Right hindlimb (tissue), 1 donor: ENCODE results near the gene SAMD1.

Experiments
- DNase-seq: peaks from one replicate; pipeline ENCODE4 v3.0.0-alpha.2; 2018

SAMD1 gene

DNA sequence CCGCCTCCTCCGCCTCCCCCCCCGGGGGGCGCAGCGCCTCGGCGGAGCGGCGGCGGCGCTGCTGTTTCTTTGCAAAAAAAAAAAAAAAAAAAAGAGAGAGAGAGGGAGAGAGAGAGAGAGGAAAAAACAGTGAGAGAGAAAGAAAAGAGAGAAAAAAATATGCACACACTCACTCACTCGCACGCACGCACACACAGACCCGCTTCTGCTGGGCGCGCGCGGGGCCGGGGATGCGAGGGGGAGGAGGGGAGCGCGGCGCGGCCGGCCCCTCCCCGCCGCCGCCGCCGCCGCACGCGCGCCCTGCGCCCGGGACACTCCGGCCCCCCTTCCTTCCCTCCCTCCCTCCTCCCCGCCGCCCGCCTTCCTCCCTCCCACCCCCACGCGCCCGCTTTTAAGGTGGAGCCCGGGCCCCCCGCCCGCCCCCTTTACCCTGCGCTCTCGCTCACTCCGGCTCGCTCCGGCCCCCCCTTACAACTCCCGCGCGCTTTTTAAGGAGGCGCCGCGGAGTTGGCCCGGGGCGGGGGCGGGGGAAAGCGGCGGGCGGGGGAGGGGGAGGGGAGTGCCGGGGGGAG lies at the start of gene SAMD1:
Gene SAMD1, minus strand, starts transcription at position 243 of the 572 bp plus-strand sequence.
- peak; percentile 95 for DNase-seq

GRCh38 chr19:14139944-14140343 lies 49.4 kb upstream of the SAMD1 start:
- DNase-seq: no peak

DNA sequence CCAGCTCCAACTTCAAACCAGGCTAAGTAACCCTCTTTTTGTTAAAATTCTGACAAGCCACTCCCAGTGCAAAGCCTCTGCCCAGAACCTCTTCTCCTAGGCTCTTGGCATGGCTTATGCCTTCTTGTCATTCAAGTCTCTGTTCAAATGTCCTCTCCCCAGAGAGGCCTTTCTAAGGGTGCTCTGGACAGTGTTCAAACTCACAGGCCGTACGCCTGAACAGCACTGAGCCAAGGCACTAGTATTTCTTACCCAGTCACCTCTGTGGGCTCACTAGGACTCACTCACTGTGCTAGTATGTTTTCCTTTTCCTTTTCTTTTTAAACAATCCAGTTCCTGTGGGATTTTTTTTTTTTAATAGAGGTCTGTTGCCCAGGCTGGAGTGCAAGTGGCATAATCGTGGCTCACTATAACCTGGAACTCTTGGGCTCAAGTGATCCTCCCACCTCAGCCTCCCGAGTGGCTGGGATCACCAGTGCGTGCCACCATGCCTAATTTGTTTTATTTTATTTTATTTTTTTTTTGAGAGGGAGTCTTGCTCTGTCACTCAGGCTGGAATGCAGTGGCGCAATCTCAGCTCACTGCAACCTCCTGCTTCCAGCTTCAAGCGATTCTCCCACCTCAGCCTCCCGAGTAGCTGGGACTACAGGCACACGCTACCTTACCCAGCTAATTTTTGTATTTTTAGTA lies 48.2 kb upstream of the SAMD1 start:
- DNase-seq: no peak

- DNase-seq: peak; percentile 100
Observed at GRCh38 chr19:14136509-14137281, 46.1 kb upstream of the SAMD1 start, which contains the start of gene ASF1B. TSS of gene ASF1B (minus strand) at chr19:14136589. CDS start at chr19:14136456, 133 bp downstream.

GRCh38 chr19:14135985-14136508 lies 45.5 kb upstream of the SAMD1 start:
- no peak for DNase-seq

DNA sequence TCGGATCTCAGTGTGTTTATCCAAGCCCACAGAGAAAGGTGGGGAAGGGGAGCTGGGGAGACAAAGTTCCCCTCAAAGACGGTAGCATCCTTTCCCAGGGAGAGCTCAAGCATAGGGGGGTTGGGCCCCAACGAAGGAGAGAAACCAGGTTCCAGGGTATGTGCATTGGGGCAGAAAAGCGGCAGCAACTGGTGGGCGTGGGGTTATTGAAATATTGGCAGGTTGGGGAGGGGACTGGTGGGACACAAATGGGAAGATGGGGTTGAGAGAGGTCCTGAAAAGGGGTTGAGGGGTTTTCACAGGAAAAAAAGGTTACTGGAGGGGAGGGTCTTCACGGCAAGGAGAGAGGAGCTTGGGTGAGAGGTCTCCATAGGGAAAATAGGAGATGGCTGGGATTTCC lies 44.8 kb upstream of the SAMD1 start:
- DNase-seq: no peak

- DNase-seq: no peak
Observed at GRCh38 chr19:14127929-14128509, 37.5 kb upstream of the SAMD1 start.

GRCh38 chr19:14127176-14127575 lies 36.6 kb upstream of the SAMD1 start:
- no peak for DNase-seq

DNA sequence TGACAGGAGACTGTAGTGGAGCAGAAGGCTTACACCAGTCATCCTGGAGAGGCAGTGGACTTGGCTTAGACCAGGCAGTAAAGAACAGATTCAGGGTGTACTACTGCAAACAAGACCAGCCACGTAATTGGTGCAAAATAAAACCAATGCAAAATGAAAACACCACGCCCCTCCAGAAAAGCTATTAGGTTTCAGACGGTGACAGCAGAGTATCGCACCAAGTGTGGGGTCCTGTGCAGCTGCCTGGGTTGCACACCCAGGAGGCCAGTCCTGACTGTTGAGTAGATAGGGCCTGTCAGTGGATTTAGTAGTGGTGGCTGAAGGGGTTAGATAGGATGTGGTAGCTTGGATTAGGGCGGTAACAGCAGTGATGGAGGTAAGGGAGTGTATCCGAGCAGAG lies 32.4 kb upstream of the SAMD1 start:
- DNase-seq: no peak

DNA sequence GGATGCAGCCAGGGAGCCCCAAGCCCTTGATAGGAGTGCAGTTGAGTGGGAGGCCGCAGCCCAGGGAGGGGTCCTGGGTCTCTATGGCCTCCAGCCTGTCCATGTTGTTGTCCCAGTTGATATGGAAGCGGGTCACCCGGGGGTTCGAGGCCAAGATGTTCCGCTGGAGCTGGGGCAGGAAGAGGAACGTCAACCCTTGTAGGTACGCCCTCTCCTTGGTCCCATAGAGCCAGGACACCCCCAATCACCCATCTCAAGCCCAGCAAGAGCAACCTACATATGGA lies 29.9 kb upstream of the SAMD1 start:
- no peak for DNase-seq

DNA sequence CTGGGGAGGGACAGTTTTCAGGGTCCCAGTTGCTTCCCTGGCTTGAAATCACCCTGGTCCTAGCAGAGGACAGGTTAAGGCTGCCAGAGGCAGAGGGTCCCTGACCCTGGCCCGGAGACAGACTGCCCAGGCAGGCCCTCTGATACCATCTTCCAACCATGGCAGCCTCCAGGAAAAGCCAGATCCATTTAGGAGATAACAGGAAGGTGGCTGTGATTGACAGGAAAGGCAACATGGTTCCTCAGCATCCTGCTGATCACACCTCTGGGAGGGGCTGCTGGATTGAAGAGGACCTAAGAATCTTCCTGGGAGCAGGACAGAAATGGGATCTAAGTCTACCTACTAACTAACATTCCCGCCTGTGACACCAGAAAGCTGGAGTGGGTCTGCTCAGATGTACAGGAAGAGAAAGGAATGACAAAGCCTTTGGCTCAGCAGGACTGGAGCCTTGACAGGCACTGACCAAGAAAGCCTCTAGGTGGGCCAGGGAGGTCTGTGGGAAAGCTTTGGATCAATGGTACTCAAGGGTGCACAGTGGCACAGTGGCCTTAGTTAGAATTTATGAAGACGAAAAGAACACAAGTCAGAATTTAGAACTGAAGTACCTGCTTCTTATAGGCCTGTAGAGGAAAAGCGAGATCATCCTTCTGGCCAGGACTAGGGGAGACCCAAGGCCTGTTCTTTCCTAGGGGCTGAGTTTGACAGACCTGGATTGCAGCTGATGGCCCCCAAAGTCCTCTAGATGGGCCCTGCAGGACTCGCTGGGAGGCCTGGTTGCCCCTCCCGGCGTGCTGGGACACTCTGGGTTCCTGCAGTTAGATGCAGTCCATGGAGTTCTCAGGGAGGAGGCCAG lies 29.3 kb upstream of the SAMD1 start:
- DNase-seq: no peak

- no peak for DNase-seq
Observed at GRCh38 chr19:14119146-14119545, 28.6 kb upstream of the SAMD1 start.

DNA sequence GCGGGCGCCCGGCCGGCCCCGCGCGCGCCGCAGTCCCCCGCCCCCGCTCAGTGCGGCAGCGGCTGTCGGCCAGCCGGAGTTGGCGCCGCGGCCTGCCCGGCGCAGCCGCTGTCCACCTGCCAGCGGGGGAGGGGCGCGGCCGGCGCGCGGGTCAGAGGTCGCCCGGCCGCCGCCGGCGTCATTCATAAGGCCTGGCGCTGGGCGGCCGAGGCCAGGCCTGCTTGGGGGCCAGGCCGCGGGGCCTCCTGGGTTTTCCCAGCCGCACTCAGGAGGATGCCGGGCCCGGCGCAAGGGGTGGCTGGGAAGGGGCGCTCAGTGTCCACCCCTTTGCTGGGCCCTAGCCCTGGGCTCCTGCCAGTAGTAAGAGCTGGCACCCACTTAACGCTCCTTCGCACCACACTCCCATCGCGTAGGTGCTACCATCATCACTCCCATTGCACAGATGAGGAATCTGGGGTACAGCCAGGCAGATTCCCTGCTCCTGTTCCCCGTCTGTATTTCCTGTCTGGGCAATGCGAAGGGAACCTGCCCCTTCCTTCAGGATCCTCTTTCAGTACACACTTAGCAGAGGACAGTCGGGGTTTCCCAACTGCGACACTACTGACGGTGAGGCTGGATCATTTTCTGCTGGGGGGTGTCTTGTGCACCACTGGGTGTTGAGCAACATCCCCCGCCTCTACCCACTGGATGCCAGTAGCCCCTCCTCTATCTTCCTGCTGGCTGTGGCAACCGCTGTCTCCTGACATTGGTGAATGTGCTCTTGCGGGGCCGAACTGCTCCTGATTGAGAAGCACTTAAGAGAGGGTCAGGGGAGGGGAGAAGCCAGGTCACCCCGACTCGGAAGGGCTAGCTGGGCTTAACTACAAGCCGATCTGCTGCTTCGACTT lies 27.9 kb upstream of the SAMD1 start:
- peak; percentile 77 for DNase-seq

DNA sequence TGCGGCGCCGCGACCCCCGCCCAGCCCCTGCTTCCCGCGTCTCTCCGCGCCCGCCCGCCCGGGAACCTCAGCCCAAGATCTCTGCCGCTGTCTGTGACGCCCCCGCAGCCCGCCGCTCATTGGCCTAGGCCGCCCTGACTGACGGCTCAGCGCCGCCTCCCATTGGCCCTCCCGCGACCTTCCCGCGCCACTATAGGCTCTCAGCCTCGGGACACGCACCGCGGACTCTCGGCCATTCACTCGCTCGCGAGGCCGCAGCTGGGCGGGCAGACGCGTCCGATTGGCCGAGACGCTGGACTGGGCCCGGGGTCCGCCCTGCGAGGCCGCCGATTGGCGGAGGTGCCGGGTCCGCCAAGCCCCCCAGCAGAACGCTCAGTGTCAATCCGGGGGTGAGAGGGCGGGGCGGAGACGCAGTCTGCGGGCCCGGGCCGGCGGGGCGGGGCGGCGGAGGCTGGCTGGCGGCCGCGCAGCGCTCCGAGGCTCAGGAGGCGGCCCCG lies 27.2 kb upstream of the SAMD1 start, which contains the start of gene PRKACA:
Gene PRKACA, minus strand, starts transcription at position 95 of the 497 bp plus-strand sequence. CDS start 215 bp downstream, outside the sequence.
- DNase-seq: peak; percentile 100

DNA sequence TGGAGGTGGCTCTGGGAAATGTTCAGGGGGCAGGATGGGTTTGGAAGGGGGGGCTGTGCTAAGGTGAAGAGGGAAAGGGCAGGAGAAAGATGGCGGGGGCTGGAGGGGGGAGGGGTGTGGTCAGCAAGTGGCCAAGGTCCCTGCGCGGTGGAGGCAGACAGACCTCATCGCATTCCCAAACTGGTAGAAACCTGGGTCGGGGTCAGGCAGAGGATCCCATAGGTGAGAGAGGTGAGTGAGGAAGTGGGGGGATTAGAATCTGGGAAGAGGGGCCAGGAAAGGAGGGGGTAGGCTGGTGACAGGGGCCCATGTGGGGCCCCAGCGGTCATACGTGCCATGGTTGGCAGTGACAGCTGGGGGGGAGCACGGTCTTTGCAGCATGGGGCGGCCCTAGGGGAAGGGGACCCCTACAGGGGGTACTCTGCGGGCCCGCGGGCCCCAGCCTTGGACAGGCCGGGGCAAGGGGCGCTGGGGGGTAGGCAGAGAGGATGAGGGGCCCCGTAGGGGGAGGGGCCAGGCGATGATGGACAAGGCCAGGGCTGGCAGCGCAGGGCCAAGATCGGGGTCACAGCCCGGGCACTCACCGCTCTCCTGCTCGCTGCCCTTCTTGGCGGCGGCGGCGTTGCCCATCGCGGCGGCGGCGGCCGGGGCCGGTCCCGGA lies 26.5 kb upstream of the SAMD1 start:
- DNase-seq: peak; percentile 59

GRCh38 chr19:14116525-14116917 lies 26.0 kb upstream of the SAMD1 start:
- DNase-seq: no peak

- no peak for DNase-seq
Observed at GRCh38 chr19:14115756-14116155, 25.2 kb upstream of the SAMD1 start.

- DNase-seq: no peak
Observed at GRCh38 chr19:14114854-14115253, 24.3 kb upstream of the SAMD1 start.

DNA sequence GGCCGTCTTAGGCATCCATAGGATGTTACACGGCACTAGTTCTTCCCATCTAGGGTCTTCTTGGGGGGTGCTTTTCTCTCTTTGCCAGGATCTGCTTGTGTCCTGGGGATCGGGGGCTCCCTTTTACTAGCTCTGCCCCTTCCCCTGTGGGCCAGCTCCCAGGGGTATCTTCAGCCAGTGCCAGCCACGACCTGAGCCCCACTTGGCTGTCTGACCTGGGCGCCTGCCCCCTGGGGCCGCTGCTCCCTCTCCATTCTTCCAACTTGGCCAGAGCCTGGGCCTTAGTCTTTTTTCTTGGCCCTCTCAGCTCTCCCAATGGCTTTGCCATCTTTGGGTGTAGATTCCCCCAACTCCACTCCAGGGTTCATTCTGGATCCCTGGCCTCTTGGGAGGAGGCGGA lies 23.9 kb upstream of the SAMD1 start:
- no peak for DNase-seq

DNA sequence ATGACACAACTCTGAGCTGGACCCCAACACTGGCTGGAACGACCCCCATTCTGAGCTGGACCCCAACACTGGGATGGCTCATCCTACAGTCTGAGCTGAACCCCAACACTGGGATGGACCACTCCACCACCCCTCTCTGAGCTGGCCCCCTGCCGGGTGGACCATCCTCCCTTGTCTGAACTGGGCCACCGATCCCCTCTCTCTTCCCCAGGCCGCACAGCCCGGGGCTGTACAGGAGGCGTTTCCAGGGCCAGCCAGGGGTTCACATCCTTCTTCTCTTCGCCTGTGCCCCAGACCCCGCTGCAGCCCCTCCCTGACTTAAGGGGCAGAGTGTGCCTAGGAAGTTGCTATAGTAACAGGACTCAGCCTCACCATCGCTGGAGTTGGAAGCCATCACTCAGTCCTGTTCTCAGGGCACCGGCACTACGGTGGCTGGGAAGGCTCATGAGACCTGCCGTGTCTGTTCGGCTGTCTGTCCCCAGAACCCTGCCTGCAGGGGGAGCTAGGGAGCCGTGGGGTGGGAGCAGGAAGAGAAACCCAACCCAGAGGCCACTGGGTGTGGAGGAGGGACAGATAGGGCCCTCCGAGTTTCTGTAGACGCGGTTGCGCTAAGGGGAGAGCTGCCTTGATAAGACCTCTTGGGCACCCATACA lies 23.3 kb upstream of the SAMD1 start:
- no peak for DNase-seq
